Choroid plexus epithelial cell (primary cell): Measurements from ENCODE around the gene MAPK9.
A peak's percentile ranks its signal among the peaks of the same experiment; 100 is the strongest.
"Not testable (repeated sequence)": the region's sequence is repeated elsewhere in the genome, so short reads cannot be mapped to it uniquely, and the experiment has no call there.

Experiments used
- DNase-seq: peaks from one replicate; pipeline ENCODE4 v3.0.0-alpha.2; 2010; ENCODE audit warnings: low read depth
- H3K4me3 ChIP-seq: 2 replicates; pipeline ENCODE4 v1.5.1; 2011; ENCODE audit warnings: low read depth, mild to moderate bottlenecking, control low read depth, low read length, moderate library complexity
- TF ChIP-seq, protein P1 (sequence below): conservative IDR thresholded peaks from 2 replicates; pipeline ENCODE4 v1.5.1; 2011; ENCODE audit warnings: low read depth, mild to moderate bottlenecking, control low read depth, inconsistent platforms, low read length, moderate library complexity

The MAPK9 gene

GRCh38 chr5:180212363-180213255, 79.3 kb downstream of the MAPK9 start:
- H3K4me3 ChIP-seq: no peak overlapping the region
- TF ChIP-seq, protein P1, sequence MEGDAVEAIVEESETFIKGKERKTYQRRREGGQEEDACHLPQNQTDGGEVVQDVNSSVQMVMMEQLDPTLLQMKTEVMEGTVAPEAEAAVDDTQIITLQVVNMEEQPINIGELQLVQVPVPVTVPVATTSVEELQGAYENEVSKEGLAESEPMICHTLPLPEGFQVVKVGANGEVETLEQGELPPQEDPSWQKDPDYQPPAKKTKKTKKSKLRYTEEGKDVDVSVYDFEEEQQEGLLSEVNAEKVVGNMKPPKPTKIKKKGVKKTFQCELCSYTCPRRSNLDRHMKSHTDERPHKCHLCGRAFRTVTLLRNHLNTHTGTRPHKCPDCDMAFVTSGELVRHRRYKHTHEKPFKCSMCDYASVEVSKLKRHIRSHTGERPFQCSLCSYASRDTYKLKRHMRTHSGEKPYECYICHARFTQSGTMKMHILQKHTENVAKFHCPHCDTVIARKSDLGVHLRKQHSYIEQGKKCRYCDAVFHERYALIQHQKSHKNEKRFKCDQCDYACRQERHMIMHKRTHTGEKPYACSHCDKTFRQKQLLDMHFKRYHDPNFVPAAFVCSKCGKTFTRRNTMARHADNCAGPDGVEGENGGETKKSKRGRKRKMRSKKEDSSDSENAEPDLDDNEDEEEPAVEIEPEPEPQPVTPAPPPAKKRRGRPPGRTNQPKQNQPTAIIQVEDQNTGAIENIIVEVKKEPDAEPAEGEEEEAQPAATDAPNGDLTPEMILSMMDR: no peak
- no peak for DNase-seq

DNA sequence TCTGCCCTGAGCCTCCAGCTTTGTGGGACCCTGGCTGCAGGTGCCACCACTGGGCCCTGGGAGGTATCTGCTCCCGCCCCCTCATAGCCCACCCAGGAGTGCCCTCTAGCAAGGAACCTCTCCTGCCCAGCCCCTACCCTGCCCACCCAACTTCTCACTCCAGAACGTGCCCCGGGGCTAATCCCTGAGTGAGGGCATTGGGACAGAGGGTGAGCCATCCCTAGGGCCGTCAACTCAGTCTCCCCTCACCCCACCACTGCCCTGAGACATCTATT, 80.2 kb downstream of the MAPK9 start:
- H3K4me3 ChIP-seq: no peak overlapping the region
- TF ChIP-seq, protein P1: no peak
- DNase-seq: no peak

- DNase-seq: no peak
- TF ChIP-seq, protein P1: no peak
- H3K4me3 ChIP-seq: no peak overlapping the region
Measured at GRCh38 chr5:180210961-180211760, 80.7 kb downstream of the MAPK9 start.

GRCh38 chr5:180210077-180210476, 81.8 kb downstream of the MAPK9 start:
- not testable (repeated sequence) for DNase-seq

DNA sequence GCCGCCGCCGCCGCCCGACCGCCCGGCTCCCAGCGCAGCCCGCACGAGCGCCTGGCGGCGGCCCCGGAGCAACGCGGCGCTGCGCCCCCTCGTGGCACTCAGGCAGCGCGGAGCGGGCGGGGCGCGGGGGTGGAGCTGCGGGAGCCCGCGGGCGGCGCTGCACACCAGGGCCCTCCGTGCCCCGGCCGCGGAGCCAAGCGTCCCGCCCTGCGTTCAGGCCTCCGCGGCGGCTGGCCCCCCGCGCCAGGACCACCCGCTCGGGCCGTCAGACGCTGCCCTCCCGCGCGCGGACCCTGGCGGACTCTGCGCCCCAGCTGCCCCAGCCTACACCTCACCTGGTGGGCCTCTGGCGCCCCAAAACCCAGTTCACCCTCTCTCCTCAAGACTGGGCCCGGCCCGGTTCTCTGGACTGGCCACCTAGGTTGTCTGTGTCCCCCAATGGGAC, 82.7 kb downstream of the MAPK9 start, which contains the start of gene RASGEF1C:
Gene RASGEF1C (minus strand): TSS at position 75 of the 445 bp plus-strand sequence. CDS start 71,159 bp downstream, outside the sequence.
- H3K4me3 ChIP-seq: peak within 1 kb of the TSS; percentile 32
- TF ChIP-seq, protein P1: peak; percentile 40
- peak; percentile 67 for DNase-seq

More at GRCh38 chr5:180210077-180210476, 81.8 kb downstream of the MAPK9 start:
- not testable (repeated sequence) for H3K4me3 ChIP-seq

- H3K4me3 ChIP-seq: peak overlapping the region; percentile 32
- DNase-seq: no peak
- TF ChIP-seq, protein P1: no peak
Measured at GRCh38 chr5:180208435-180209081, 83.3 kb downstream of the MAPK9 start.

DNA sequence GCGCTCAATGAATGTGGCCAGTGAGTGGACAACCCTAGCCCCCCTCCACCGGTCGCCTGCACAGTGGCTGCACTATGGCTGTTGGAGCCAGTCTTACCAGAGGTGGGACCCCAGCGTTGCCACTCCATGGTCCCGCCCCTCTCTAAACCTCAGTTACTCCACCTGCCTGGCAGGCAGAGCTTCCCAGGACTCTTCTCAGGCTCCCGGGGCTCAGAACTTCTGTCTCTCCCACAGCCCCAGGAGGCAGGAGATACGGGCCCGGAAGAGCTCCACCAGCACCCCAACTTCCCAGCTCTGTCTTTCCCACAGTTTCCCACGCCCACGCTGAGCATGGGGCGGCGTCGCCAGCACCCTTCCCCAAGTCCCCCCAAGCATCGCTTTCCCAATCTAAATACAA, 83.8 kb downstream of the MAPK9 start:
- no peak for DNase-seq
- no peak overlapping the region for H3K4me3 ChIP-seq
- TF ChIP-seq, protein P1: no peak
